ENCODE results near the gene FBRSL1. TPM values are rescaled to one million over a fixed set of nuclear protein-coding genes. Genes with fewer than 3 reads are reported as not detected.

The FBRSL1 gene
- total and polyA plus RNA-seq, 3 donors from 2014 or later: 51.1 to 98.9 (median 88.3) TPM

- no peaks in the 10 kb centered on the region for H3K36me3 ChIP-seq (ENCODE audit: low read depth, missing control alignments)
Observed at GRCh38 chr12:132496710-132497109, 6.8 kb downstream of the FBRSL1 start.

GRCh38 chr12:132497514-132498405 lies 7.8 kb downstream of the FBRSL1 start:
- WGBS, 2 donors: 76 to 90% methylated on average over 8 to 24 of the region's 28 CpGs
- peaks cover 85% of the 10 kb centered on the region for H3K4me1 ChIP-seq
- no peak for DNase-seq
- intact Hi-C loops (cut with DNase I; ENCODE audit: low total_unique reads): no loop called here
- H3K27ac ChIP-seq: peak overlapping the region in 1 of 2 donors; percentile 11
- no peaks in the 10 kb centered on the region for H3K36me3 ChIP-seq (ENCODE audit: low read depth, missing control alignments)
- no peaks in the 10 kb centered on the region for H3K9me3 ChIP-seq
- H3K4me3 ChIP-seq: no peak overlapping the region
- H3K27me3 ChIP-seq: no peaks in the 10 kb centered on the region
- TF ChIP-seq POLR2A (IDR thresholded peaks at IDR 0.05) (no peak), CTCF (IDR thresholded peaks at IDR 0.05) (no peak)

More at GRCh38 chr12:132496710-132497109, 6.8 kb downstream of the FBRSL1 start:
- DNase-seq: no peak
- no peak overlapping the region for H3K4me3 ChIP-seq
- TF ChIP-seq CTCF (IDR thresholded peaks at IDR 0.05) (no peak), POLR2A (IDR thresholded peaks at IDR 0.05) (no peak)
- H3K27ac ChIP-seq: no peak overlapping the region
- 90 to 95% methylated on average over 27 of the region's 27 CpGs for WGBS, 2 donors
- no peaks in the 10 kb centered on the region for H3K9me3 ChIP-seq
- H3K4me1 ChIP-seq: peaks cover 88% of the 10 kb centered on the region
- H3K27me3 ChIP-seq: no peaks in the 10 kb centered on the region
- intact Hi-C loops (cut with DNase I; ENCODE audit: low total_unique reads): no loop called here

GRCh38 chr12:132498931-132499330 lies 9.0 kb downstream of the FBRSL1 start:
- Histone ChIP-seq H3K27me3 (no peaks in the 10 kb centered on the region), H3K27ac (no peak overlapping the region), H3K4me1 (peaks cover 82% of the 10 kb centered on the region), H3K36me3 (ENCODE audit: low read depth, missing control alignments) (no peaks in the 10 kb centered on the region), H3K9me3 (no peaks in the 10 kb centered on the region), H3K4me3 (no peak overlapping the region)
- TF ChIP-seq POLR2A (IDR thresholded peaks at IDR 0.05) (no peak), CTCF (IDR thresholded peaks at IDR 0.05) (no peak)
- WGBS, 2 donors: 82 to 90% methylated on average over 2 to 12 of the region's 12 CpGs
- intact Hi-C loops (cut with DNase I; ENCODE audit: low total_unique reads): no loop called here
- DNase-seq: no peak

GRCh38 chr12:132500142-132500855 lies 10.3 kb downstream of the FBRSL1 start:
- no peaks in the 10 kb centered on the region for H3K36me3 ChIP-seq (ENCODE audit: low read depth, missing control alignments)
- 30 to 64% methylated on average over 3 to 17 of the region's 19 CpGs for WGBS, 2 donors
- no peaks in the 10 kb centered on the region for H3K9me3 ChIP-seq
- H3K4me1 ChIP-seq: peaks cover 82% of the 10 kb centered on the region
- intact Hi-C loops (cut with DNase I; ENCODE audit: low total_unique reads): no loop called here
- no peak for DNase-seq
- no peak overlapping the region for H3K4me3 ChIP-seq
- no peaks in the 10 kb centered on the region for H3K27me3 ChIP-seq
- TF ChIP-seq CTCF (IDR thresholded peaks at IDR 0.05): no peak
- no peak for TF ChIP-seq POLR2A (IDR thresholded peaks at IDR 0.05)
- H3K27ac ChIP-seq: no peak overlapping the region
